Activated CD8-positive, alpha-beta memory T cell treated with anti-CD3 and anti-CD28 coated beads, Interleukin-2, amount 10 ng/mL, durations not matched to agents 7 days and 5 days (primary cell): ENCODE data around the gene ZC3H13. TPM values are rescaled to one million over a fixed set of nuclear protein-coding genes. Genes with fewer than 3 reads are reported as not detected.

Experiments used
- ATAC-seq: fragments of 150-1000 bp; cut with Tn5 transposase; one replicate; pipeline ENCODE4 v1.10.0; 2021; ENCODE audit warnings: moderate library complexity
- CTCF ChIA-PET: fragments of 350-600 bp; sonication (Branson Sonifier 250); formaldehyde crosslinking; loops from one replicate; lab custom pipeline; 2021; ENCODE audit warnings: antibody characterized with exemption; lab: Charles Lee
- DNase-seq: peaks from one replicate; pipeline ENCODE4 v3.0.0-alpha.2; 2020
- H3K27ac Mint-ChIP-seq: one replicate; pipeline ENCODE4 v1.8.0; 2021; ENCODE audit warnings: mild to moderate bottlenecking, mixed read lengths
- H3K27me3 Mint-ChIP-seq: one replicate; pipeline ENCODE4 v1.8.0; 2021; ENCODE audit warnings: mixed read lengths
- H3K36me3 Mint-ChIP-seq: one replicate; pipeline ENCODE4 v1.8.0; 2021; ENCODE audit warnings: mild to moderate bottlenecking, mixed read lengths
- H3K4me1 Mint-ChIP-seq: one replicate; pipeline ENCODE4 v1.8.0; 2021; ENCODE audit warnings: mixed read lengths
- H3K4me3 Mint-ChIP-seq: one replicate; pipeline ENCODE4 v1.8.0; 2021; ENCODE audit warnings: mild to moderate bottlenecking, moderate library complexity, mixed read lengths
- H3K9me3 Mint-ChIP-seq: one replicate; pipeline ENCODE4 v1.8.0; 2022; ENCODE audit warnings: low read depth, mixed read lengths
- total RNA-seq, 2 experiments: library from RNA; stranded (reverse); gene quantifications; one replicate each; pipeline ENCODE4 v1.2.3, GENCODE V29; 2021

Gene ZC3H13
- total RNA-seq, 2 experiments from 2014 or later = 38.5 to 41.6 TPM

- ATAC-seq = no peak
- H3K27ac Mint-ChIP-seq = no peak overlapping the region
- H3K27me3 Mint-ChIP-seq = no peaks in the 10 kb centered on the region
- H3K9me3 Mint-ChIP-seq = no peaks in the 10 kb centered on the region
- H3K4me3 Mint-ChIP-seq = no peak overlapping the region
- no peak for DNase-seq
- no peaks in the 10 kb centered on the region for H3K36me3 Mint-ChIP-seq
- CTCF ChIA-PET = no interaction called here
- H3K4me1 Mint-ChIP-seq = no peaks in the 10 kb centered on the region
These were observed 143.5 kb downstream of the ZC3H13 start for GRCh38 chr13:45909089-45909488.

- H3K27ac Mint-ChIP-seq = no peak overlapping the region
- H3K4me1 Mint-ChIP-seq = no peaks in the 10 kb centered on the region
- no peak overlapping the region for H3K4me3 Mint-ChIP-seq
- H3K36me3 Mint-ChIP-seq = no peaks in the 10 kb centered on the region
- ATAC-seq = no peak
- H3K27me3 Mint-ChIP-seq = no peaks in the 10 kb centered on the region
- no peak for DNase-seq
- H3K9me3 Mint-ChIP-seq = no peaks in the 10 kb centered on the region
- CTCF ChIA-PET = no interaction called here
These were observed 145.0 kb downstream of the ZC3H13 start for GRCh38 chr13:45907503-45907902.

Other genes with a start within 250 kb of the ZC3H13 start
- not detected for gene SIAH3, start 201.0 kb downstream of the ZC3H13 start, total RNA-seq
- not detected for gene CPB2, start 52.3 kb upstream of the ZC3H13 start, total RNA-seq
- gene LCP1, start 129.4 kb upstream of the ZC3H13 start, total RNA-seq = 1,000 to 10,000 TPM in 1 of 2 experiments, 100 to 1,000 TPM in 1; 923 to 1,101 TPM
- gene LRRC63, start 159.2 kb upstream of the ZC3H13 start, total RNA-seq = 1 to 10 TPM; 1.5 to 2.1 TPM